GM10266 (cell line): ENCODE measurements around the gene KCP.

Experiments used
- DNase-seq: peaks from one replicate; pipeline ENCODE4 v3.0.0; 2012; ENCODE audit errors: extremely low spot score
- TF ChIP-seq, protein P1 (sequence below): IDR thresholded peaks from 2 replicates; pipeline ENCODE4 v1.5.1; 2012; ENCODE audit warnings: mild to moderate bottlenecking, low read depth; ENCODE audit not compliant: control insufficient read depth, insufficient read depth; ENCODE audit errors: missing control alignments

The KCP gene

DNA sequence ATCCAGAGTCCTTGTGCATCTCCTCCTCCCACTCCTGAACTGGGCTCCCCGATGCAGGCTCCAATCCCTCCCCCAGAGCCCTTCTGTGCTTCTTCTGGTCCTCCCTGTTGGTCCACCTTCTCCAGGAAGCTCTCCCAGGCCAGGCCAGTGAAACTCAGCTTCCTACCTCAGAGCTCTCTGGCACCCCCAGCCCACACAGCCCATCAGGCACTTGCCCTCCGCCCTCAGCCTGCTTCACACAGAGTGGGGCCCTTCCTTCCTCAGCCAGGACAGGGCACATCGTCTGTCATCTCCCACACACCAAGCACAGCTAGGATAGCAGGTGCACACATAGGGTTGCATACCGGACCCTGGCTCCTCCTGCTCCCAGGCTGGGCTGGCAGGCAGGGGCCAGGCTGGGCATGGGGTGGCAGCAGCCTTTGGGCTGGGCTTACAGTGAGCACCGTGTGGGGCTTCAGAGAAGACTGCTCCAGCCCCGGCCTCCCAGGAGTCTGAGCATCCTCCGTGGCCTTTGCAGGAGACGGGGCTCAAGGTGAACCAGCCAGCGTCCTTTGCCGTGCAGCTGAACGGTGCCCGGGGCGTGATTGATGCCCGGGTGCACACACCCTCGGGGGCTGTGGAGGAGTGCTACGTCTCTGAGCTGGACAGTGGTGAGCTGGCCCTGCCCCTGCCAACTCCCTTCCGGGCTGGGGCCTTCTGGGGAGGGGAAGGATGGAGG lies 54.3 kb downstream of the KCP start:
- DNase-seq, result no peak
- TF ChIP-seq, protein P1, sequence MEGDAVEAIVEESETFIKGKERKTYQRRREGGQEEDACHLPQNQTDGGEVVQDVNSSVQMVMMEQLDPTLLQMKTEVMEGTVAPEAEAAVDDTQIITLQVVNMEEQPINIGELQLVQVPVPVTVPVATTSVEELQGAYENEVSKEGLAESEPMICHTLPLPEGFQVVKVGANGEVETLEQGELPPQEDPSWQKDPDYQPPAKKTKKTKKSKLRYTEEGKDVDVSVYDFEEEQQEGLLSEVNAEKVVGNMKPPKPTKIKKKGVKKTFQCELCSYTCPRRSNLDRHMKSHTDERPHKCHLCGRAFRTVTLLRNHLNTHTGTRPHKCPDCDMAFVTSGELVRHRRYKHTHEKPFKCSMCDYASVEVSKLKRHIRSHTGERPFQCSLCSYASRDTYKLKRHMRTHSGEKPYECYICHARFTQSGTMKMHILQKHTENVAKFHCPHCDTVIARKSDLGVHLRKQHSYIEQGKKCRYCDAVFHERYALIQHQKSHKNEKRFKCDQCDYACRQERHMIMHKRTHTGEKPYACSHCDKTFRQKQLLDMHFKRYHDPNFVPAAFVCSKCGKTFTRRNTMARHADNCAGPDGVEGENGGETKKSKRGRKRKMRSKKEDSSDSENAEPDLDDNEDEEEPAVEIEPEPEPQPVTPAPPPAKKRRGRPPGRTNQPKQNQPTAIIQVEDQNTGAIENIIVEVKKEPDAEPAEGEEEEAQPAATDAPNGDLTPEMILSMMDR, result no peak

DNA sequence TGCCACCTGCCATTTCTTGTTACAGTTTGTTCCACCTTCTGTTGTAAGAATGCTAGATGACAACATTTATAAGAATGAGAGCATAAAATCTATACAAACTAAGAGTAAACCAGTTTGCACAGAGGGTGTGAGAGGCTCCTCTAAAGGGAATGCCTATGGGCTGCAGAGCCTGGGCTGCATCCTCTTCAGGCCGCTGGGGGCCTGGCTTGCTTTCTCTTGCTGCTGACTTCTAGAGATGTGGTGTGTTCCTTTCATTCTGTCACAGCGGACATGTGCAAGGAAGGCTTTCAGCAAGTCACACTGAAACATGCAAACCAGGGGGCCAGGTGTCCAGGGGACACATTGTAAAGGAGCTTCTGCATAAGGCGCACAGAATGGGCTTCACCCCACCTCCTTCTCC lies 55.0 kb downstream of the KCP start:
- TF ChIP-seq, protein P1, result no peak

DNA sequence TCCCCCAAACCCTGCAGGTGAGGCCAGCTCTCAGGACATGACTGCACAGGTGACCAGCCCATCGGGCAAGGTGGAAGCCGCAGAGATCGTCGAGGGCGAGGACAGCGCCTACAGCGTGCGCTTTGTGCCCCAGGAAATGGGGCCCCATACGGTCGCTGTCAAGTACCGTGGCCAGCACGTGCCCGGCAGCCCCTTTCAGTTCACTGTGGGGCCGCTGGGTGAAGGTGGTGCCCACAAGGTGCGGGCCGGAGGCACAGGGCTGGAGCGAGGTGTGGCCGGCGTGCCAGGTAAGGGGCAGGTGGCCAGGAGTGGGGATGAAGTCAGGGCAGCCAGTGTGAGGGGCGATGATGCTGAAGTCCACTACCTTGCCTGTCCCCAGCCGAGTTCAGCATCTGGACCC lies 56.1 kb downstream of the KCP start:
- DNase-seq, result no peak
- TF ChIP-seq, protein P1, result no peak

More for the DNA sequence above, 55.0 kb downstream of the KCP start:
- DNase-seq, result no peak

DNA sequence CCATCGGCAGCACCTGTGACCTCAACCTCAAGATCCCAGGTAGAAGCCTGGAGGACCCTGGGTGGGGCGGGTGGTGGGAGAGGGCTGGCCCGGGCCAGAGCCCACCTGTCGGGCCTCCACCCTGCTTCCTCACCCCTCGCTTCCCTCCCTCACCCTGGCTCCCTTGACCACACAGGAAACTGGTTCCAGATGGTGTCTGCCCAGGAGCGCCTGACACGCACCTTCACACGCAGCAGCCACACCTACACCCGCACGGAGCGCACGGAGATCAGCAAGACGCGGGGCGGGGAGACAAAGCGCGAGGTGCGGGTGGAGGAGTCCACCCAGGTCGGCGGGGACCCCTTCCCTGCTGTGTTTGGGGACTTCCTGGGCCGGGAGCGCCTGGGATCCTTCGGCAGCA lies 56.7 kb downstream of the KCP start:
- DNase-seq, result no peak
- TF ChIP-seq, protein P1, result no peak

DNA sequence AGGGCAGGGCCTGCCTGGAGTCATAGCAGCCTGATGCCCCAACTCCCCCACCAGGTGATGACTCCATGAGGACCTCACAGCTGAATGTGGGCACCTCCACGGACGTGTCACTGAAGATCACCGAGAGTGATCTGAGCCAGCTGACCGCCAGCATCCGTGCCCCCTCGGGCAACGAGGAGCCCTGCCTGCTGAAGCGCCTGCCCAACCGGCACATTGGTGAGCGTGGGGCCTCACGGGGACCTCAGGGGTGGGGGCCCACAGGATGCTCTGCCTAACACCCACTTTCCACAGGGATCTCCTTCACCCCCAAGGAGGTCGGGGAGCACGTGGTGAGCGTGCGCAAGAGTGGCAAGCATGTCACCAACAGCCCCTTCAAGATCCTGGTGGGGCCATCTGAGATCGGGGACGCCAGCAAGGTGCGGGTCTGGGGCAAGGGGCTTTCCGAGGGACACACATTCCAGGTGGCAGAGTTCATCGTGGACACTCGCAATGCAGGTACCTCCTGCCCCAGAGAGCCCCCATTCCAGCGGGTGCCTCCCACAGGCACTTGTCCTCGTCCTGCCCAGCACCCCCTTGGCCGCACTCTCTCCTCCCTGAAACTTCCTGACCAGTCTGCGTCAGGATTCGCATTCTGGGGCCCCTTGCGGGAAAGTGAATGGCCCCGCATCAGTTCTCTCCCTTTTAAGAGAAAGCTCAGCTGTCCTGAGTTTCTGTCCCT lies 57.8 kb downstream of the KCP start:
- no peak for DNase-seq

DNA sequence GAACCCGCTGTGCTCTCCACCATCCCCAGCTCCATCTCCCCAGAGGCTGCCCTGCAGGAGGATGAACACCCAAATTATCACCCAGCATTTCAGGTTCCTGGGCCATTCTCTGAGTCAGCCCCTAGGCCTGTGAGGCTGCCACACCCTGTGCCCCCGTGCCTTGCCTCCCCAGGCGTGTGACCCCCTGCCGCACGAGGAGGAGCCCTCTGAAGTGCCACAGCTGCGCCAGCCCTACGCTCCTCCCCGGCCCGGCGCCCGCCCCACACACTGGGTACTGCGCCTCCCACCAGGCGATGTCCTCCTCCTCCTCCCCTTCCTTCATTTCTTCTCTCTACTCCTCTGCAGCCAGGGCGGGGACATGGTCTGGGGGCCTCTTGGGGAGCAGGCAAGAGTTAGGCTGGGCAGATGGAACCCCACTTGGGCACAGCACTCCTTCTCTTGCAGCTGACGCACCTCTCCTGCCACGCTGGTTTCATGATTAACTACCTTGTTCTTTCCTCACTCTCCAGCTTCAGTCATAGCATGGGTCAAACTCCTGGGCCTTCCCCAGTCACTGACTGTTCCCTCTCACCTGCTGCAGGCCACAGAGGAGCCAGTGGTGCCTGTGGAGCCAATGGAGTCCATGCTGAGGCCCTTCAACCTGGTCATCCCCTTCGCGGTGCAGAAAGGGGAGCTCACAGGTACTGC lies 60.6 kb downstream of the KCP start:
- DNase-seq, result no peak
- TF ChIP-seq, protein P1, result no peak

More for the DNA sequence above, 57.8 kb downstream of the KCP start:
- TF ChIP-seq, protein P1, result no peak
